A549 (cell line): ENCODE data around the gene TBC1D20. TPM values are rescaled to one million over a fixed set of nuclear protein-coding genes. Genes with fewer than 3 reads are reported as not detected.
A peak's percentile ranks its signal among the peaks of the same experiment; 100 is the strongest.

Source experiments
- ATAC-seq, 2 experiments: fragments of 200-7000 bp in 1 of 2; fragments of >200 bp in 1 of 2; cut with Nextera tagmentation in 1 of 2; cut with Tn5 transposase in 1 of 2; 3 replicates each; pipeline versions ENCODE4 v1.8.0 to v1.9.1; 2018 to 2020; ENCODE audit warnings: mild to moderate bottlenecking in 1 of 2, moderate library complexity in 1 of 2
- CTCF ChIA-PET: fragments of 300-600 bp; sonication (Branson Sonifier 250); formaldehyde crosslinking; extraction: SDS; loops from one replicate; lab custom pipeline; 2021; ENCODE audit warnings: antibody characterized with exemption, inconsistent platforms; lab: Yijun Ruan, JAX
- POLR2A ChIA-PET: fragments of 350-600 bp; formaldehyde crosslinking; extraction: SDS; loops from one replicate; lab custom pipeline; 2021; ENCODE audit warnings: antibody characterized with exemption, inconsistent platforms; lab: Yijun Ruan, JAX
- DNase-seq, 2 experiments: peaks; one replicate each; pipeline versions ENCODE4 v3.0.0 to v3.0.0-alpha.2; 2011 to 2016; ENCODE audit warnings: low read depth in 1 of 2, low spot score in 1 of 2
- FAIRE-seq: peaks from 2 replicates; lab custom pipeline; 2011; peaks lifted over from hg19 to GRCh38; lab: Jason Lieb, UNC
- H3K27ac ChIP-seq, 2 experiments: fragments of >200 bp; sonication (Bioruptor Twin); formaldehyde crosslinking; 3 replicates each; pipeline ENCODE4 v1.5.1; 2016 to 2017
- H3K4me1 ChIP-seq: fragments of >200 bp; sonication (Bioruptor Twin); formaldehyde crosslinking; 3 replicates; pipeline ENCODE4 v1.6.1; 2016
- H3K4me2 ChIP-seq: fragments of >200 bp; sonication (Bioruptor Twin); formaldehyde crosslinking; 3 replicates; pipeline ENCODE4 v1.6.1; 2016
- H3K4me3 ChIP-seq: fragments of >200 bp; sonication (Bioruptor Twin); formaldehyde crosslinking; 3 replicates; pipeline ENCODE4 v1.5.1; 2016
- H3K9me3 ChIP-seq: fragments of >200 bp; sonication (Bioruptor Twin); formaldehyde crosslinking; 3 replicates; pipeline ENCODE4 v1.6.1; 2016
- CBX2 ChIP-seq: fragments of 200-600 bp; sonication (generic); IDR thresholded peaks from 2 replicates; pipeline ENCODE4 v1.6.1; 2016; ENCODE audit warnings: low read depth, mild to moderate bottlenecking, borderline replicate concordance
- CHD2 ChIP-seq: fragments of 150-350 bp; IDR thresholded peaks from 2 replicates; pipeline ENCODE4 v1.6.1; 2014; ENCODE audit warnings: low read length; ENCODE audit not compliant: partially characterized antibody
- EHMT2 ChIP-seq: fragments of 200-600 bp; sonication (generic); IDR thresholded peaks from 2 replicates; pipeline ENCODE4 v1.6.1; 2016; ENCODE audit warnings: antibody characterized with exemption, low read depth, mild to moderate bottlenecking, moderate library complexity
- GATA3 ChIP-seq: IDR thresholded peaks from 2 replicates; pipeline ENCODE4 v1.6.1; 2012; ENCODE audit warnings: borderline replicate concordance
- HES2 ChIP-seq: fragments of >200 bp; sonication (Bioruptor Twin); formaldehyde crosslinking; IDR thresholded peaks from 2 replicates; pipeline ENCODE4 v1.6.1; 2016
- JUN ChIP-seq, 2 experiments: fragments of >200 bp; sonication (Bioruptor Twin); formaldehyde crosslinking; IDR thresholded peaks; 2 replicates in 1 of 2; 3 replicates in 1 of 2; pipeline ENCODE4 v1.6.1; 2016 to 2017
- KDM5A ChIP-seq: fragments of 200-600 bp; sonication (generic); IDR thresholded peaks from 2 replicates; pipeline ENCODE4 v1.6.1; 2016; ENCODE audit warnings: antibody characterized with exemption, mild to moderate bottlenecking
- MAFK ChIP-seq: fragments of 450-650 bp; IDR thresholded peaks from 2 replicates; pipeline ENCODE4 v1.6.1; 2014; ENCODE audit not compliant: partially characterized antibody
- PHF8 ChIP-seq: fragments of 200-600 bp; sonication (generic); IDR thresholded peaks from 2 replicates; pipeline ENCODE4 v1.6.1; 2016; ENCODE audit warnings: low read depth, mild to moderate bottlenecking, antibody characterized with exemption, moderate library complexity, borderline replicate concordance
- RARB ChIP-seq: fragments of 250-450 bp; sonication (Bioruptor Pico); IDR thresholded peaks from 2 replicates; pipeline ENCODE4 v1.8.0; 2021; ENCODE audit warnings: mild to moderate bottlenecking, moderate library complexity
- RFX5 ChIP-seq: fragments of 450-650 bp; IDR thresholded peaks from 2 replicates; pipeline ENCODE4 v1.7.1; 2014; ENCODE audit warnings: antibody characterized with exemption, mild to moderate bottlenecking, moderate library complexity
- TP53 ChIP-seq: fragments of 250-450 bp; sonication (Bioruptor Pico); IDR thresholded peaks from 2 replicates; pipeline ENCODE4 v1.5.0; 2021; ENCODE audit warnings: mild to moderate bottlenecking, moderate library complexity
- ZNF302 ChIP-seq: fragments of 250-450 bp; sonication (Bioruptor Pico); IDR thresholded peaks from 2 replicates; pipeline ENCODE4 v1.9.0; 2021; ENCODE audit warnings: inconsistent platforms, mild to moderate bottlenecking, moderate library complexity
- ZSCAN20 ChIP-seq: fragments of 250-450 bp; sonication (Bioruptor Pico); IDR thresholded peaks from 2 replicates; pipeline ENCODE4 v1.8.0; 2022; ENCODE audit warnings: mild to moderate bottlenecking, moderate library complexity
- WGBS: methylation state at CpG from one replicate; pipeline ENCODE4 v1.1.6; 2017; ENCODE audit errors: missing lambda C conversion rate; 5-methylcytosine and 5-hydroxymethylcytosine counted together
- polyA plus RNA-seq, 4 experiments: library from polyadenylated mRNA; depleted of rRNA in 3 of 4; stranded (reverse); fragments of >200 nt; fragmentation: RNase III in 1 of 4; extraction: RNeasy Plus Mini Kit Qiagen cat#74134 plus additional on column Dnase treatment in 1 of 4; gene quantifications; 2 replicates in 3 of 4; 3 replicates in 1 of 4; pipeline ENCODE4 v1.2.3, GENCODE V29; 2011 to 2017

TBC1D20 gene
- polyA plus RNA-seq, 2 of the 4 experiments (the other 2 are of a cell fraction), result 28.0 to 43.4 TPM

DNA sequence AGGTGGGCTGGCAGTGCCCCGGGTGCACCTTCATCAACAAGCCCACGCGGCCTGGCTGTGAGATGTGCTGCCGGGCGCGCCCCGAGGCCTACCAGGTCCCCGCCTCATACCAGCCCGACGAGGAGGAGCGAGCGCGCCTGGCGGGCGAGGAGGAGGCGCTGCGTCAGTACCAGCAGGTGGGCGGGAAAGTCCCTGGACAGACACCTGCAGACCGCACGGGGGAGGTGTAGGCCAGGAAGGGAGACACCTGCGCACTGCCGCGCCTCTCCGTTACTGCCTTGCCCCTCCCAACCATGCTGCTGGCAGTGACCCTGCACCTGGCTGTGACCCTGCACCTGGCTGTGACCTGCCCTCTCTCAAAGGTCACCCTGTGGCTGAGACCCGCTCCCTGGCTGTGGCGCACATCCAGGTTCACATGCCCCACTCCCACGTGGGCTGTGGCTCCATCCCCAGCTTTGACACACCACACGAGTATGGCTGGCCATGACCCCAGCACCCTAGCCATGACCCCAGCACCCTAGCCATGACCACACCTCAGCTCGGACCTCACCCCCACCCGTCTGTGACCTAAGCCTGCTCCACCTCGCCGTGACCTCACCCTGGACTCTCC, 42.7 kb downstream of the TBC1D20 start:
- TF ChIP-seq PHF8, result no peak
- no peak for TF ChIP-seq HES2
- TF ChIP-seq MAFK, result no peak
- no peak for TF ChIP-seq CHD2
- no peak for TF ChIP-seq EHMT2
- TF ChIP-seq TP53 (CRISPR knock-in tag), result no peak
- TF ChIP-seq KDM5A, result no peak
- Histone ChIP-seq H3K4me1 (peaks cover 32% of the 10 kb centered on the region), H3K4me2 (no peak overlapping the region; the same call in 2 of the 3 replicates), H3K4me3 (no peak overlapping the region), H3K9me3 (no peaks in the 10 kb centered on the region), H3K27ac (peak overlapping the region in 1 of 2 experiments; percentile 59; a peak in 3 of 6 replicates)
- no peak for DNase-seq
- CTCF ChIA-PET, result interaction anchor here (0.6 to 5.7 kb wide), 4 partner anchors 12 to 65 kb away, joined by 3 to 56 read pairs (median 10); no protein-coding TSS in a partner anchor
- 90% methylated on average over 31 of the region's 32 CpGs for WGBS
- ATAC-seq, result peak; percentile 6 to 7; a peak in 3 of 6 replicates
- FAIRE-seq, result no peak
- POLR2A ChIA-PET, result interaction anchor here (1.6 kb wide), 1 partner anchor 12 kb away, joined by 4 read pairs; no protein-coding TSS in a partner anchor

DNA sequence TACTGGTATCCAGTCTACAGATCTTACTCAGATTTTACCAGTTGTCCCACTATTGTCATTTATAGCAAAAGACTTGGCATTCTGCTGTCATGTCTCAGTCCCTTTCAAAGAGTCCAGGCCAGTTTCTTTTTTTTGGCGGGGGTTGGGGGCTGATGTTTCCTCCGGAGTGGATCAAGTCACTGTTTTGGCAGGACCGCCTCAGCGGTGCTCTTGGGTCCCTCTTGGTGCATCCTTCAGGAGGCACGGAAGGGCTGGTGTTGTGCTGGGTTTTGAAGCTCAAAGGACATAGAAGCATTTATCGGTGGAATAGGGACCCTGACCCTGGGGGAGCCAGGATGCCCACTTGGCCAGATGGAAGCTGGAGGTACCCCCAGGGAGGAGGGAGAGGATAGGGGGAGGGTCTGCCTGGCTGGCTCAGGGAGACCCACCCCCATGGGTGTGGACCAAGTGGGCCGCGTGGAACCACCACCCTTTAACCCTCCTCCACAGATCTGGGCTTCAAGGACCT, 43.4 kb downstream of the TBC1D20 start:
- ATAC-seq (no peak), DNase-seq (no peak), FAIRE-seq (no peak)
- Histone ChIP-seq H3K27ac (peak overlapping the region in 1 of 2 experiments; percentile 3; a peak in 1 of 6 replicates), H3K4me2 (no peak overlapping the region), H3K4me1 (peaks cover 37% of the 10 kb centered on the region), H3K4me3 (no peak overlapping the region), H3K9me3 (no peaks in the 10 kb centered on the region)
- 79% methylated on average over 7 of the region's 8 CpGs for WGBS
- POLR2A ChIA-PET, result interaction anchor here (1.6 kb wide), 1 partner anchor 12 kb away, joined by 4 read pairs; no protein-coding TSS in a partner anchor
- CTCF ChIA-PET, result interaction anchor here (1.0 to 5.7 kb wide), 3 partner anchors 13 to 65 kb away, joined by 3 to 56 read pairs (median 15); no protein-coding TSS in a partner anchor
- no peak for TF ChIP-seq ZSCAN20 (CRISPR knock-in tag)
- TF ChIP-seq CBX2, result no peak
- no peak for TF ChIP-seq RARB (CRISPR knock-in tag)
- TF ChIP-seq, all 56 proteins: peak for 0

DNA sequence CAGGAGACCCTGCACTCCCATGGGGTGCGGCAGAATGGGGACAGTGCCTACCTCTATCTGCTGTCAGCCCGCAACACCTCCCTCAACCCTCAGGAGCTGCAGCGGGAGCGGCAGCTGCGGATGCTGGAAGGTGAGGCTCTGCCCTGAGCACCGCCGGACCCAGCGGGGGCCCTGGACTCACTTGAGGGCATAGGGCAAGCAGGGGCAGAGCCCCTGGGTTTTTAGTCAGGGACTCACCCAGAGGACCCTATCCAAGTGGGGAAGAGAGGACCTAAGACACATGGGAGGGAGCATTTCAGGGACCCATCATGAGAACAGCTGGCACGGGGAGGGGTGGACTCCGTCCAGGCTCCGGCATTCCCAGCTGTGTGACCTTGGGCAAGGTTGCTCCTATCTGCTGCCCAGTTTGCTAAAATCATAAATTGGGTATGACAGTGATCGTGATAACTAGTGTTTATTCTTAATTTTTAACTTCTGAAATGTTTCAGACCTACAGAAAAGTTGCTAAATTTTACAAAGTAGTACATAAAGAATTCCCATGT, 44.5 kb downstream of the TBC1D20 start:
- Histone ChIP-seq H3K4me1 (peaks cover 37% of the 10 kb centered on the region), H3K9me3 (no peaks in the 10 kb centered on the region), H3K27ac (no peak overlapping the region), H3K4me2 (no peak overlapping the region), H3K4me3 (no peak overlapping the region)
- 94% methylated on average over 6 of the region's 12 CpGs for WGBS
- ATAC-seq (no peak; a peak in 1 of 6 replicates), DNase-seq (no peak), FAIRE-seq (no peak)
- POLR2A ChIA-PET, result interaction anchor here (0.8 kb wide), 1 partner anchor 10 kb away, joined by 3 read pairs; no protein-coding TSS in a partner anchor
- TF ChIP-seq GATA3, result no peak
- 0 out of 5 replicates have a peak, but pooled peaks of 1 of the 2 experiments have one; percentile 12 for TF ChIP-seq JUN (IDR thresholded peaks at IDR 0.05)
- CTCF ChIA-PET, result interaction anchor here (1.2 to 5.7 kb wide), 2 partner anchors 14 to 63 kb away, joined by 4 to 56 read pairs; no protein-coding TSS in a partner anchor

DNA sequence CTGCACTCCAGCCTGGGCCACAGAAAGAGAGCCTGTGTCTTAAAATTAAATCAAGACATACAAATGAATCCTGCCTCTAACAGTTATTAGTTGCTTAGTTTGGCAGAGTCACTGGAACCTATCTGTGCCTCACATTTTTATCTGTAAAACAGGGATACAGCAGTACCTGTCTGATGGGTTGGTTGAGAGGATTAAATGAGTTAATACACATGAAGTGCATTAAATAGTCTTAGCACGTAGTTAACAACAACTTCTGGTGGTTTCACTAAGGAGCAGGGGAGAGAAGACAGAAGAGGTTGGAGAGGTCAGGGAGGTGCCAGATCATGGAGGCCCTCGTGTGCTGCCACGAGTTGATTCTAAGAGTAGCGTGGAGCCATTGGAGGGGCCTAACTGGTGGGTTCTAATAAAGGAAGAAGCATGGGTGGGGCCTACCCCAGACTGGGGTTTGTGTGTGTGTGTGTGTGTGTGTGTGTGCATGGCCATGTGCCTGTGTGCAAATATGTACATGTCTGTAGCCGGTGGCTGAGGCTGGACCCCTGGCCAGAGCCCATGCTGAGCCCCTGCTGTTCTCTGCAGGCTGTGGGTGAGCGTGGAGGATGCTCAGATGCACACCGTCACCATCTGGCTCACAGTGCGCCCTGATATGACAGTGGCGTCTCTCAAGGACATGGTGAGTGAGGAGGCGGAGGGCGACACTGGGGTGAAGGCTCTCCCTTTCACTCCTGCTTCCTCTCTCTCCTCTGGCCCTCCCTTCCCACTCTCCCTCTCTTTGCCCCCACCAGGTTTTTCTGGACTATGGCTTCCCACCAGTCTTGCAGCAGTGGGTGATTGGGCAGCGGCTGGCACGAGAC, 45.2 kb downstream of the TBC1D20 start:
- H3K27ac ChIP-seq, result no peak overlapping the region
- DNase-seq, result no peak
- 85% methylated on average over 13 of the region's 13 CpGs for WGBS
- no peak overlapping the region for H3K4me2 ChIP-seq
- ChIA-PET CTCF (interaction anchor here (1.2 kb wide), 1 partner anchor 63 kb away, joined by 4 read pairs; no protein-coding TSS in a partner anchor), POLR2A (no interaction called here)
- no peaks in the 10 kb centered on the region; the same call in 2 of the 3 replicates for H3K9me3 ChIP-seq
- no peak overlapping the region for H3K4me3 ChIP-seq
- FAIRE-seq, result peak; percentile 32
- no peak for ATAC-seq
- peak in 1 of 2 experiments; percentile 4; a peak in 1 of 5 replicates for TF ChIP-seq JUN (IDR thresholded peaks at IDR 0.05)
- TF ChIP-seq ZNF302 (CRISPR knock-in tag), result no peak
- TF ChIP-seq RFX5, result no peak
- TF ChIP-seq, all 56 proteins: peak for 1
- H3K4me1 ChIP-seq, result peaks cover 37% of the 10 kb centered on the region
